Measurements from ENCODE around the gene PDZK1.

GRCh38 chr1:145720556-145720877, 13.3 kb upstream of the PDZK1 start:
- TF ChIP-seq CTCF (conservative IDR thresholded peaks at IDR 0.05; ENCODE audit: low read length) (no peak), EZH2phosphoT487 (IDR thresholded peaks at IDR 0.05; ENCODE audit: borderline replicate concordance) (no peak)

Measured in Loucy (cell line).